ENCODE measurements around the gene DLX4.

Gene DLX4

GRCh38 chr17:49946964-49947584, 21.9 kb upstream of the DLX4 start:
- DNase-seq (ENCODE audit: low read depth), result no peak

GRCh38 chr17:49949634-49950033, 19.4 kb upstream of the DLX4 start:
- DNase-seq (ENCODE audit: low read depth), result no peak

GRCh38 chr17:49951362-49952082, 17.5 kb upstream of the DLX4 start:
- DNase-seq (ENCODE audit: low read depth), result no peak

- DNase-seq (ENCODE audit: low read depth), result peak; percentile 60
Measured at GRCh38 chr17:49952209-49952911, 16.6 kb upstream of the DLX4 start.

- no peak for DNase-seq (ENCODE audit: low read depth)
Measured at GRCh38 chr17:49952912-49953497, 16.0 kb upstream of the DLX4 start.

GRCh38 chr17:49955157-49955556, 13.8 kb upstream of the DLX4 start:
- DNase-seq (ENCODE audit: low read depth), result no peak

- DNase-seq (ENCODE audit: low read depth), result no peak
Measured at GRCh38 chr17:49956780-49957179, 12.2 kb upstream of the DLX4 start.

GRCh38 chr17:49957350-49957749, 11.6 kb upstream of the DLX4 start:
- no peak for DNase-seq (ENCODE audit: low read depth)

GRCh38 chr17:49958723-49959122, 10.3 kb upstream of the DLX4 start:
- DNase-seq (ENCODE audit: low read depth), result no peak

GRCh38 chr17:49959183-49959935, 9.6 kb upstream of the DLX4 start:
- no peak for DNase-seq (ENCODE audit: low read depth)

GRCh38 chr17:49962599-49963308, 6.2 kb upstream of the DLX4 start:
- DNase-seq (ENCODE audit: low read depth), result no peak

- no peak for DNase-seq (ENCODE audit: low read depth)
Measured at GRCh38 chr17:49963309-49963625, 5.7 kb upstream of the DLX4 start.

GRCh38 chr17:49963626-49964302, 5.2 kb upstream of the DLX4 start:
- DNase-seq (ENCODE audit: low read depth), result no peak

GRCh38 chr17:49964303-49964768, 4.7 kb upstream of the DLX4 start:
- DNase-seq (ENCODE audit: low read depth), result no peak

- DNase-seq (ENCODE audit: low read depth), result no peak
Measured at GRCh38 chr17:49964769-49965523, 4.0 kb upstream of the DLX4 start.

GRCh38 chr17:49965524-49965909, 3.5 kb upstream of the DLX4 start:
- DNase-seq (ENCODE audit: low read depth), result no peak

GRCh38 chr17:49966767-49967166, 2.2 kb upstream of the DLX4 start:
- DNase-seq (ENCODE audit: low read depth), result no peak

- DNase-seq (ENCODE audit: low read depth), result no peak
Measured at GRCh38 chr17:49967205-49967604, 1.8 kb upstream of the DLX4 start.

GRCh38 chr17:49967621-49968404, 1.2 kb upstream of the DLX4 start:
- DNase-seq (ENCODE audit: low read depth), result no peak

Data from activated T-helper 9 cell treated with anti-CD3 and anti-CD28 coated beads, Interleukin-2, amount 50 U/mL, for 16 hours (primary cell).